Activated B cell treated with CpG ODN at 0.5 μM for 24 hours (primary cell): ENCODE results near the gene TMEM248. TPM values are rescaled to one million over a fixed set of nuclear protein-coding genes. Genes with fewer than 3 reads are reported as not detected.

Experiments
- ATAC-seq: fragments of 200-7000 bp; cut with Tn5 transposase; one replicate; pipeline ENCODE4 v1.10.0; 2021; ENCODE audit warnings: low read depth, mild to moderate bottlenecking, moderate library complexity
- CTCF ChIA-PET: fragments of 350-600 bp; sonication (Branson Sonifier 250); formaldehyde crosslinking; loops from one replicate; lab custom pipeline; 2021; ENCODE audit warnings: antibody characterized with exemption; lab: Charles Lee
- POLR2A ChIA-PET: fragments of 350-600 bp; sonication (Branson Sonifier 250); formaldehyde crosslinking; loops from one replicate; lab custom pipeline; 2021; ENCODE audit warnings: antibody characterized with exemption; lab: Charles Lee
- DNase-seq: peaks from one replicate; pipeline ENCODE4 v3.0.0; 2022
- H3K27ac Mint-ChIP-seq: one replicate; pipeline ENCODE4 v1.8.0; 2020; ENCODE audit warnings: mixed read lengths
- H3K27me3 Mint-ChIP-seq: one replicate; pipeline ENCODE4 v1.8.0; 2021; ENCODE audit warnings: mixed read lengths
- H3K36me3 Mint-ChIP-seq: one replicate; pipeline ENCODE4 v1.8.0; 2021; ENCODE audit warnings: low read depth, mixed read lengths
- H3K4me1 Mint-ChIP-seq: one replicate; pipeline ENCODE4 v1.8.0; 2021; ENCODE audit warnings: mixed read lengths
- H3K4me3 Mint-ChIP-seq: one replicate; pipeline ENCODE4 v1.8.0; 2020; ENCODE audit warnings: mild to moderate bottlenecking, mixed read lengths
- H3K9me3 Mint-ChIP-seq: one replicate; pipeline ENCODE4 v1.8.0; 2020; ENCODE audit warnings: mixed read lengths
- intact Hi-C: fragments of 100-400 bp; cut with micrococcal nuclease; formaldehyde crosslinking; loops from one replicate; pipeline ENCODE4 v1.15.1; 2024
- total RNA-seq: library from RNA; stranded (reverse); gene quantifications from 2 replicates; pipeline ENCODE4 v1.2.3, GENCODE V29; 2022
- TF ChIP-seq, protein P1 (sequence below): fragments of 200-600 bp; IDR thresholded peaks from one replicate; pipeline ENCODE4 v1.8.0; 2022; ENCODE audit warnings: antibody characterized with exemption, mild to moderate bottlenecking

The TMEM248 gene
- total RNA-seq, 1 donor from 2014 or later, result 95.0 TPM

DNA sequence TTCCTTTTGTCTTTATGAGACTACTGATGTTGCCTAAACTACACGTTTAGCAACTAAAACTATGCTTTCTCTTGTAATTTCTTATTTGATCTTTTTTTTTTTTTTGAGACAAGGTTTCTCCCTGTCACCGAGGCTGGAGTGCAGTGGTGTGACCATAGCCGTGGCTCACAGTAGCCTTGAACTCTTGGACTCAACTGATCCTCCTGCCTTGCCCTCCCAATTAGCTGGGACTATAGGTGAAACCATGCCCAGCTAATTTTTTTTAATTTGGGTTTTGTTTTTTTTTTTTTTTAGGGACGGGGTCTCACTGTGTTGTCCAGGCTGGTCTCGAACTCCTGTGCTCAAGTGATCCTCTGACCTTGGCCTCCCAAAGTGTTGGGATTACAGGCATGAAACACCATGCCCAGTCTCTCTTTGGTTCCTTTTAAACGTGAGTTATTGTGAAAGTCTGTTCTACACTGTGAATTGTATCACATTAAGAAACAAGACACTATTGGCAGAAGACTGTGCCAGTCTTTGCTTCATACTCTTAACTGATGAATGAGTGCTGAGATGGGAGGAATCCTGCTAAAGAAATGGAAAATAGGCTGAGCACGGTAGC, 6.4 kb downstream of the TMEM248 start:
- Mint-ChIP-seq H3K9me3 (no peaks in the 10 kb centered on the region), H3K4me3 (no peak overlapping the region), H3K27ac (no peak overlapping the region), H3K4me1 (peaks cover 62% of the 10 kb centered on the region), H3K36me3 (peaks cover 54% of the 10 kb centered on the region), H3K27me3 (no peaks in the 10 kb centered on the region)
- CTCF ChIA-PET, result no interaction called here
- DNase-seq, result no peak
- intact Hi-C loops, result no loop called here
- no peak for ATAC-seq
- POLR2A ChIA-PET, result interaction anchor here (0.6 kb wide), 1 partner anchor 61 kb away, joined by 4 read pairs; no protein-coding TSS in a partner anchor
- TF ChIP-seq, protein P1, sequence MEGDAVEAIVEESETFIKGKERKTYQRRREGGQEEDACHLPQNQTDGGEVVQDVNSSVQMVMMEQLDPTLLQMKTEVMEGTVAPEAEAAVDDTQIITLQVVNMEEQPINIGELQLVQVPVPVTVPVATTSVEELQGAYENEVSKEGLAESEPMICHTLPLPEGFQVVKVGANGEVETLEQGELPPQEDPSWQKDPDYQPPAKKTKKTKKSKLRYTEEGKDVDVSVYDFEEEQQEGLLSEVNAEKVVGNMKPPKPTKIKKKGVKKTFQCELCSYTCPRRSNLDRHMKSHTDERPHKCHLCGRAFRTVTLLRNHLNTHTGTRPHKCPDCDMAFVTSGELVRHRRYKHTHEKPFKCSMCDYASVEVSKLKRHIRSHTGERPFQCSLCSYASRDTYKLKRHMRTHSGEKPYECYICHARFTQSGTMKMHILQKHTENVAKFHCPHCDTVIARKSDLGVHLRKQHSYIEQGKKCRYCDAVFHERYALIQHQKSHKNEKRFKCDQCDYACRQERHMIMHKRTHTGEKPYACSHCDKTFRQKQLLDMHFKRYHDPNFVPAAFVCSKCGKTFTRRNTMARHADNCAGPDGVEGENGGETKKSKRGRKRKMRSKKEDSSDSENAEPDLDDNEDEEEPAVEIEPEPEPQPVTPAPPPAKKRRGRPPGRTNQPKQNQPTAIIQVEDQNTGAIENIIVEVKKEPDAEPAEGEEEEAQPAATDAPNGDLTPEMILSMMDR, result no peak

DNA sequence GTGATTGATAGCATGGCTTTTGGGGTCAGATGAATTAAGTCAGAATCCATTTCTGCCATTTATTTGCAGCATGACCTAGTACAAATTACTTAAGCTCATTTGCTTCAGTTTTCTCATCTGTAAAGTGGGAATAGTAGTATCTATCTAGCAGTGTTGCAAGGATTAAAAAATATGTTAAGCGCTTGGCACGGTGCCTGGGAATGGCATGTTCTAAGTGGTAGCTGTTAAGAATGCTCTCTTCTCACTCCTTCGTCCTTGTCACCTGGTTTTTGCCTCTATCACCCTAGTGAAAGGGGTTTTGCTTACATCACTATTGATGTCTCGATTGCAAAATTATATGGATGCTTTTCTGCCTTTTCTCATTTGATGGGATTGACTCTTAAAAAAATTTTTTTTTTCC, 7.4 kb downstream of the TMEM248 start:
- H3K27me3 Mint-ChIP-seq, result no peaks in the 10 kb centered on the region
- no peaks in the 10 kb centered on the region for H3K9me3 Mint-ChIP-seq
- TF ChIP-seq, protein P1, result no peak
- CTCF ChIA-PET, result no interaction called here
- no peak overlapping the region for H3K27ac Mint-ChIP-seq
- H3K36me3 Mint-ChIP-seq, result peaks cover 54% of the 10 kb centered on the region
- POLR2A ChIA-PET, result interaction anchor here (0.6 kb wide), 1 partner anchor 300 kb away, joined by 7 read pairs; the partner anchor contains the start of gene KCTD7
- ATAC-seq (no peak), DNase-seq (no peak)
- H3K4me3 Mint-ChIP-seq, result no peak overlapping the region
- intact Hi-C loops, result no loop called here
- peaks cover 60% of the 10 kb centered on the region for H3K4me1 Mint-ChIP-seq

DNA sequence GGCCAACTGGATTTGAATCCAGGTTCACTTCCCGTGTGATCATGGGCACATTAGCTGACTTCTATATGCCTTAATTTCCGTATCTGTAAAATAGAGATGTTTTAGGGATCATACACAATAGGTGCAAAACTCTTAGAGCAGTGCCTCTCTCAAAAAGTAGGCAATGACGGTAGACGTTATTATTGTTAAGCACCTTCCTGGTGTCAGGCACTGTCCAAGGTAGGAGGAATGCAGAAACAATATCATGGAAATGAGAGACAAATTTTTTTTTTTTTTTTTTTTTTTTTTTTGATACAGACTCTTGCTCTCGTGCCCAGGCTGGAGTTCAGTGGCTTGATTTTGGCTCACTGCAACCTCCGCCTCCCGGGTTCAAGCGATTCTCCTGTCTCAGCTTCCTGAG, 8.1 kb downstream of the TMEM248 start:
- peaks cover 53% of the 10 kb centered on the region for H3K36me3 Mint-ChIP-seq

DNA sequence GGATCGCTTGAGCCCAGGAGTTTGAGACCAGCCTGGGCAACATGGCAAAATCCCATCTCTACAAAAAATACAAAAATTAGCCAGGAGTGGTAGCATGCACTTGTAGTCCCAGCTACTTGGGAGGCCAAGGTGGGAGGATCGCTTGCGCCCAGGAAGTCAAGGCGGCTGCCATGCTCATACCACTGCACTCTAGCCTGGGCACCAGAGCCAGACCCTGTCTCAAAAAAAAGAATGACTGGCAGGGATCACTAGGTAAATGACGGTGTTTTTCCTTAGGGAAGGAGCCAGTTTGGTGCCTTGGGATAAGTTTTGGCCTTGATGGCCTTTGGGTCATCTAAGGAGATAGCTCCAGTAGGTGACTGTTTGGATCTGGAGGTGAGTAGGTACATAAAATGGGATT, 8.9 kb downstream of the TMEM248 start:
- CTCF ChIA-PET, result no interaction called here
- intact Hi-C loops, result no loop called here
- no peaks in the 10 kb centered on the region for H3K9me3 Mint-ChIP-seq
- H3K27ac Mint-ChIP-seq, result no peak overlapping the region
- POLR2A ChIA-PET, result interaction anchor here (1.2 kb wide), 1 partner anchor 9 kb away, joined by 6 read pairs; the partner anchor contains the start of gene TMEM248
- DNase-seq, result no peak
- no peak for ATAC-seq
- H3K27me3 Mint-ChIP-seq, result no peaks in the 10 kb centered on the region
- H3K36me3 Mint-ChIP-seq, result peaks cover 55% of the 10 kb centered on the region
- H3K4me1 Mint-ChIP-seq, result peaks cover 63% of the 10 kb centered on the region
- no peak overlapping the region for H3K4me3 Mint-ChIP-seq
- TF ChIP-seq, protein P1, result no peak

More for the DNA sequence above, 8.1 kb downstream of the TMEM248 start:
- H3K27ac Mint-ChIP-seq, result no peak overlapping the region
- no peak for ATAC-seq
- POLR2A ChIA-PET, result no interaction called here
- intact Hi-C loops, result no loop called here
- TF ChIP-seq, protein P1, result no peak
- H3K27me3 Mint-ChIP-seq, result no peaks in the 10 kb centered on the region
- no peak for DNase-seq
- no peak overlapping the region for H3K4me3 Mint-ChIP-seq
- peaks cover 59% of the 10 kb centered on the region for H3K4me1 Mint-ChIP-seq
- CTCF ChIA-PET, result no interaction called here
- no peaks in the 10 kb centered on the region for H3K9me3 Mint-ChIP-seq

DNA sequence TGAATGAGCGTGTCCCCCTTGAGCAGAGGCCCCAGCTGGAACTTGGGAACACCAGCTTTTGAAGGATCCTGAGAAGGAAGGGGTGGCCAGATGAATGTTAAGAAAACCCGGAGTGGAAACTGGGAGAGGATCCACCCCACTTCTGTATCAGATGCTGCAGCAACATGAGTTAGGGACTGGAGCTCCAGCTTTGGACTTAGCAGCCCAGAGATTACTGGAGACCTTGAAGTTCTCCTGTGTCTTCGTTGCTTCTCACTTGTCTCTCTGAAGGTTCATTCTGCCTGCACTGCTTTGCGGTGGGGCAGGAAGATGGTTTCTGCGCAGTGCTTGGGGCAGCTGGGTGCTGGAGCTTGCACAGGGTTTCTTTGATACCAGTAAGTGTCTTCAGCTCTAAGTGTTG, 9.3 kb downstream of the TMEM248 start:
- H3K27me3 Mint-ChIP-seq, result no peaks in the 10 kb centered on the region
- TF ChIP-seq, protein P1, result no peak
- no peak for DNase-seq
- H3K27ac Mint-ChIP-seq, result no peak overlapping the region
- H3K4me1 Mint-ChIP-seq, result peaks cover 59% of the 10 kb centered on the region
- no peak overlapping the region for H3K4me3 Mint-ChIP-seq
- POLR2A ChIA-PET, result interaction anchor here (1.2 kb wide), 1 partner anchor 9 kb away, joined by 6 read pairs; the partner anchor contains the start of gene TMEM248
- ATAC-seq, result no peak
- CTCF ChIA-PET, result no interaction called here
- no peaks in the 10 kb centered on the region for H3K9me3 Mint-ChIP-seq
- H3K36me3 Mint-ChIP-seq, result peaks cover 51% of the 10 kb centered on the region
- intact Hi-C loops, result no loop called here
